ENCODE data around the gene UBALD2. TPM values are rescaled to one million over a fixed set of nuclear protein-coding genes. Genes with fewer than 3 reads are reported as not detected.

Gene UBALD2
- total RNA-seq, 1 experiment from 2014 or later, result 30.3 TPM

DNA sequence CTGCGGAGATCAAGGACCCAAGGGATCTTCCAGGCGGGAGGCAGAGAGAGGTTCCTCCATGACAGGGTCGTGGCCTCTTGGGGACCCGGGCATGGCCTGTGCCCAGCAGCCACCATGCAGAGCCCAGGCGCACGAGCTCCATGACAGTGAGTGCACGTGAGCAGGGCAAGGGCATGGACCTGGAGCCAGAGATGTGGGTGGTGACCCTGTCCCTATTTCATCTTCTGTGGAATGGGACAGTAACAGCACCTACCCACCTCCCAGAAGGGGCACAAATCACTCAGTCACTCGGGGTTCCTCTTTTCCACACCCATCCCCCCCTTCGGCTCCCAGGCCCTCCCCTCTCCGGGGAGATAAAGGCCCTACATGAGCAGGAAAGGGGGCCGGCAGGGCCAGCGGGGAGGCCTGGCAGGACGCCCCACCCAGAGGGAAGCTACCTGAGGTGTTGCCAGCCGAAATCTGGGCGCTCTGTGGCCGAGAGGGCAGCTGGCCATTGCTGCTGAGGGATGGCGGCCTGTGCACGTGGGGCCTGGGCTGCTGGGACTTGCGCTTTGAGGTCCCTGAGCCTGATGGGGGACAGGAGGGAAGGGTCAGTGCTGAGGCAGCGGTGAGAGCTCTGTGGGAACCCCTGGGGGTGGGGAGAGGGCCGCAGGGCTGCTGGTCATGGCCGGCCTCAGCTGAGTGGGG is 10.4 kb downstream of the UBALD2 start:
- POLR2A ChIA-PET, result interaction anchor here (1.4 kb wide), 1 partner anchor 11 kb away, joined by 4 read pairs; the partner anchor contains the start of gene UBALD2
- peaks cover 7% of the 10 kb centered on the region; the same call in 1 of the 2 replicates for H3K4me1 Mint-ChIP-seq

GRCh38 chr17:76276069-76276431 is 10.9 kb downstream of the UBALD2 start:
- H3K4me1 Mint-ChIP-seq, result peaks cover 5% of the 10 kb centered on the region; the same call in 1 of the 2 replicates
- no peak overlapping the region; the same call in 1 of the 2 replicates for H3K27ac Mint-ChIP-seq
- TF ChIP-seq, protein P1, sequence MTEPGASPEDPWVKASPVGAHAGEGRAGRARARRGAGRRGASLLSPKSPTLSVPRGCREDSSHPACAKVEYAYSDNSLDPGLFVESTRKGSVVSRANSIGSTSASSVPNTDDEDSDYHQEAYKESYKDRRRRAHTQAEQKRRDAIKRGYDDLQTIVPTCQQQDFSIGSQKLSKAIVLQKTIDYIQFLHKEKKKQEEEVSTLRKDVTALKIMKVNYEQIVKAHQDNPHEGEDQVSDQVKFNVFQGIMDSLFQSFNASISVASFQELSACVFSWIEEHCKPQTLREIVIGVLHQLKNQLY (CRISPR knock-in tag; IDR thresholded peaks at IDR 0.05), result no peak
- TF ChIP-seq SOX15 (CRISPR knock-in tag; IDR thresholded peaks at IDR 0.05), result no peak
- no peak for TF ChIP-seq ZNF671 (CRISPR knock-in tag; IDR thresholded peaks at IDR 0.05)
- TF ChIP-seq, protein P2, sequence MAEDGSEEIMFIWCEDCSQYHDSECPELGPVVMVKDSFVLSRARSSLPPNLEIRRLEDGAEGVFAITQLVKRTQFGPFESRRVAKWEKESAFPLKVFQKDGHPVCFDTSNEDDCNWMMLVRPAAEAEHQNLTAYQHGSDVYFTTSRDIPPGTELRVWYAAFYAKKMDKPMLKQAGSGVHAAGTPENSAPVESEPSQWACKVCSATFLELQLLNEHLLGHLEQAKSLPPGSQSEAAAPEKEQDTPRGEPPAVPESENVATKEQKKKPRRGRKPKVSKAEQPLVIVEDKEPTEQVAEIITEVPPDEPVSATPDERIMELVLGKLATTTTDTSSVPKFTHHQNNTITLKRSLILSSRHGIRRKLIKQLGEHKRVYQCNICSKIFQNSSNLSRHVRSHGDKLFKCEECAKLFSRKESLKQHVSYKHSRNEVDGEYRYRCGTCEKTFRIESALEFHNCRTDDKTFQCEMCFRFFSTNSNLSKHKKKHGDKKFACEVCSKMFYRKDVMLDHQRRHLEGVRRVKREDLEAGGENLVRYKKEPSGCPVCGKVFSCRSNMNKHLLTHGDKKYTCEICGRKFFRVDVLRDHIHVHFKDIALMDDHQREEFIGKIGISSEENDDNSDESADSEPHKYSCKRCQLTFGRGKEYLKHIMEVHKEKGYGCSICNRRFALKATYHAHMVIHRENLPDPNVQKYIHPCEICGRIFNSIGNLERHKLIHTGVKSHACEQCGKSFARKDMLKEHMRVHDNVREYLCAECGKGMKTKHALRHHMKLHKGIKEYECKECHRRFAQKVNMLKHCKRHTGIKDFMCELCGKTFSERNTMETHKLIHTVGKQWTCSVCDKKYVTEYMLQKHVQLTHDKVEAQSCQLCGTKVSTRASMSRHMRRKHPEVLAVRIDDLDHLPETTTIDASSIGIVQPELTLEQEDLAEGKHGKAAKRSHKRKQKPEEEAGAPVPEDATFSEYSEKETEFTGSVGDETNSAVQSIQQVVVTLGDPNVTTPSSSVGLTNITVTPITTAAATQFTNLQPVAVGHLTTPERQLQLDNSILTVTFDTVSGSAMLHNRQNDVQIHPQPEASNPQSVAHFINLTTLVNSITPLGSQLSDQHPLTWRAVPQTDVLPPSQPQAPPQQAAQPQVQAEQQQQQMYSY (CRISPR knock-in tag; IDR thresholded peaks at IDR 0.05), result no peak
- no peak for TF ChIP-seq MYBL2 (CRISPR knock-in tag; IDR thresholded peaks at IDR 0.05)
- TF ChIP-seq TEAD1 (CRISPR knock-in tag; IDR thresholded peaks at IDR 0.05), result no peak
- TF ChIP-seq, protein P3, sequence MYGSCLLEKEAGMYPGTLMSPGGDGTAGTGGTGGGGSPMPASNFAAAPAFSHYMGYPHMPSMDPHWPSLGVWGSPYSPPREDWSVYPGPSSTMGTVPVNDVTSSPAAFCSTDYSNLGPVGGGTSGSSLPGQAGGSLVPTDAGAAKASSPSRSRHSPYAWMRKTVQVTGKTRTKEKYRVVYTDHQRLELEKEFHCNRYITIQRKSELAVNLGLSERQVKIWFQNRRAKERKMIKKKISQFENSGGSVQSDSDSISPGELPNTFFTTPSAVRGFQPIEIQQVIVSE (CRISPR knock-in tag; IDR thresholded peaks at IDR 0.05; ENCODE audit: borderline replicate concordance), result no peak
- TF ChIP-seq E2F4 (CRISPR knock-in tag; IDR thresholded peaks at IDR 0.05; ENCODE audit: borderline replicate concordance, low read depth), result no peak
- TF ChIP-seq NR2C2 (CRISPR knock-in tag; IDR thresholded peaks at IDR 0.05), result no peak
- TF ChIP-seq CREM (CRISPR knock-in tag; IDR thresholded peaks at IDR 0.05), result no peak
- TF ChIP-seq, protein P4, sequence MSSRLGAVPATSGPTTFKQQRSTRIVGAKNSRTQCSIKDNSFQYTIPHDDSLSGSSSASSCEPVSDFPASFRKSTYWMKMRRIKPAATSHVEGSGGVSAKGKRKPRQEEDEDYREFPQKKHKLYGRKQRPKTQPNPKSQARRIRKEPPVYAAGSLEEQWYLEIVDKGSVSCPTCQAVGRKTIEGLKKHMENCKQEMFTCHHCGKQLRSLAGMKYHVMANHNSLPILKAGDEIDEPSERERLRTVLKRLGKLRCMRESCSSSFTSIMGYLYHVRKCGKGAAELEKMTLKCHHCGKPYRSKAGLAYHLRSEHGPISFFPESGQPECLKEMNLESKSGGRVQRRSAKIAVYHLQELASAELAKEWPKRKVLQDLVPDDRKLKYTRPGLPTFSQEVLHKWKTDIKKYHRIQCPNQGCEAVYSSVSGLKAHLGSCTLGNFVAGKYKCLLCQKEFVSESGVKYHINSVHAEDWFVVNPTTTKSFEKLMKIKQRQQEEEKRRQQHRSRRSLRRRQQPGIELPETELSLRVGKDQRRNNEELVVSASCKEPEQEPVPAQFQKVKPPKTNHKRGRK (CRISPR knock-in tag; IDR thresholded peaks at IDR 0.05; ENCODE audit: borderline replicate concordance), result no peak
- no peak for TF ChIP-seq E2F1 (CRISPR knock-in tag; IDR thresholded peaks at IDR 0.05)
- no peak for TF ChIP-seq NFYB (CRISPR knock-in tag; conservative IDR thresholded peaks at IDR 0.05; ENCODE audit: low read depth)
- no peak for TF ChIP-seq MXD4 (CRISPR knock-in tag; IDR thresholded peaks at IDR 0.05; ENCODE audit: borderline replicate concordance)
- TF ChIP-seq TP53 (CRISPR knock-in tag; IDR thresholded peaks at IDR 0.05), result no peak
- no peak for TF ChIP-seq ELF4 (CRISPR knock-in tag; IDR thresholded peaks at IDR 0.05; ENCODE audit: low read depth)
- no peaks in the 10 kb centered on the region for H3K36me3 Mint-ChIP-seq
- DNase-seq (ENCODE audit: low spot score) (no peak), ATAC-seq (no peak)
- POLR2A ChIA-PET, result no interaction called here
- CTCF ChIA-PET, result interaction anchor here (0.7 to 2.2 kb wide), 3 partner anchors 29 to 151 kb away, joined by 3 to 5 read pairs (median 5); no protein-coding TSS in a partner anchor
- no peaks in the 10 kb centered on the region for H3K9me3 Mint-ChIP-seq
- H3K4me3 Mint-ChIP-seq, result no peak overlapping the region
- H3K27me3 Mint-ChIP-seq (ENCODE audit: low read depth), result no peaks in the 10 kb centered on the region

More for the DNA sequence above, 10.4 kb downstream of the UBALD2 start:
- no peaks in the 10 kb centered on the region for H3K9me3 Mint-ChIP-seq
- no peak overlapping the region for H3K4me3 Mint-ChIP-seq
- TF ChIP-seq ZNF425 (CRISPR knock-in tag; conservative IDR thresholded peaks at IDR 0.05), result no peak
- CTCF ChIA-PET, result interaction anchor here (0.7 to 3.3 kb wide), 7 partner anchors 16 to 261 kb away, joined by 3 to 13 read pairs (median 5); no protein-coding TSS in a partner anchor
- DNase-seq (ENCODE audit: low spot score) (no peak), ATAC-seq (no peak)
- no peaks in the 10 kb centered on the region for H3K27me3 Mint-ChIP-seq (ENCODE audit: low read depth)
- no peaks in the 10 kb centered on the region for H3K36me3 Mint-ChIP-seq
- no peak overlapping the region for H3K27ac Mint-ChIP-seq
